22Rv1 (cell line): ENCODE measurements around the gene DOCK3.

Source experiments
- CTCF ChIP-seq: fragments of 450-650 bp; IDR thresholded peaks from 2 replicates; pipeline ENCODE4 v1.5.1; 2017; ENCODE audit warnings: mild to moderate bottlenecking
- ZFX ChIP-seq: fragments of 450-650 bp; IDR thresholded peaks from 2 replicates; pipeline ENCODE4 v1.6.1; 2017; ENCODE audit warnings: antibody characterized with exemption, borderline replicate concordance

- TF ChIP-seq CTCF (no peak), ZFX (no peak)
Measured at GRCh38 chr3:51044982-51045381, 370.3 kb downstream of the DOCK3 start.
